ENCODE measurements around the gene RAE1.

DNA sequence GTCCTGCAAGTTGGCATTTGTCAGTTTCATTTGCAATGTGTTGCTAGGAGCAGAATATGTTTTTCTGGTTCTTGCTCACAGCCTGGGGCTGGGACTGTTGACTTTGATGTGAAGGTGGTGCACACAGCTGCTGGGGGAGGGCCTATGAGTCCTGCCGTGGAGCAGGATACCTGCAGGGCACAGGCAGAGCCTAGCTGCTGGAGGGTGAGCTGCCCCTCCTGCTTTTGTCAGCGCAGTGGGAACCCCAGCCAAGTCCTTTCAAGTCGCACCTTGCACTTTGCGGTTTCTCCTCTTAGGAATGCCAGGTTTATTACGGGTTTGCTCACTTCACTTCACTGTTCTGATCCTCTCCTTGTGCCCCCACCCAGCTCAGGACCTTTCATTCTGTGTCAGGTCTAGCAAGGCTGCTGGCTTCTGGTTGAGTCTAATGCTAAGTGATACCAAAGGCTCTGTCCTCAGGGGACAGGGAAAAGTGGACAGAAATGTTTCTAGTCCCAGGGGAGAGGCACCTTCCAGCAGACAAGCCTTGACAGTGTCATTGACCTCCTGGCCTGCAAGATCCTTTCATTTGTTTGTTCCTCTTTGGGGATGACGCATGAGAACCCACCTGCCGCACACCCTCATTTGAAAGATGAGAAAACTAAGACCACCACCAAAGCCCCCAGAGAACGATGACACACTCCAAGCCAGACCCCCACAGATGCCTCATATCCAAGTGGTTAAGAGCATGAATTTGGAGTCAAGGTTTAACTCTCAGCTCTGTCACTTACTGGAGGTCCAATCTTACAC lies 24.2 kb upstream of the RAE1 start:
- TF ChIP-seq POLR2A (IDR thresholded peaks at IDR 0.05) (no peak), CTCF (IDR thresholded peaks at IDR 0.05) (no peak)
